Liver (tissue), 3 donors: ENCODE data around the gene RBFOX1.

Experiments used
- GABPA ChIP-seq, 2 donors: IDR thresholded peaks in 1 of 2; conservative IDR thresholded peaks in 1 of 2; 2 replicates each; pipeline ENCODE4 v1.6.1; 2016; ENCODE audit warnings: antibody characterized with exemption in 2 of 2, mild to moderate bottlenecking in 1 of 2, moderate library complexity in 1 of 2
- JUND ChIP-seq, 2 donors: IDR thresholded peaks; 2 replicates each; pipeline ENCODE4 v1.6.1; 2016; ENCODE audit warnings: antibody characterized with exemption in 2 of 2
- NR2F2 ChIP-seq: IDR thresholded peaks from 2 replicates; pipeline ENCODE4 v1.6.1; 2016; ENCODE audit warnings: antibody characterized with exemption
- RAD21 ChIP-seq, 2 donors: IDR thresholded peaks; 2 replicates each; pipeline ENCODE4 v1.6.1; 2016; ENCODE audit warnings: antibody characterized with exemption in 2 of 2, mild to moderate bottlenecking in 2 of 2
- SP1 ChIP-seq: IDR thresholded peaks from 2 replicates; pipeline ENCODE4 v1.6.1; 2018; ENCODE audit warnings: antibody characterized with exemption, mild to moderate bottlenecking
- TAF1 ChIP-seq: conservative IDR thresholded peaks from 2 replicates; pipeline ENCODE4 v1.6.1; 2016; ENCODE audit warnings: antibody characterized with exemption, mild to moderate bottlenecking
- YY1 ChIP-seq: IDR thresholded peaks from 2 replicates; pipeline ENCODE4 v1.6.1; 2016; ENCODE audit warnings: antibody characterized with exemption, mild to moderate bottlenecking
- TF ChIP-seq, protein P1 (sequence below): fragments of 150-350 bp; IDR thresholded peaks from 2 replicates; pipeline ENCODE4 v1.5.1; 2017; ENCODE audit warnings: improper control_type of control experiment, low read depth, low read length; ENCODE audit not compliant: missing input control
- TF ChIP-seq, protein P2 (sequence below): IDR thresholded peaks from 2 replicates; pipeline ENCODE4 v1.6.1; 2016; ENCODE audit warnings: antibody characterized with exemption
- TF ChIP-seq, protein P3 (sequence below): IDR thresholded peaks from 2 replicates; pipeline ENCODE4 v1.6.1; 2016; ENCODE audit warnings: antibody characterized with exemption, mild to moderate bottlenecking
- donor health status: healthy.
- donor health status: healthy.

DNA sequence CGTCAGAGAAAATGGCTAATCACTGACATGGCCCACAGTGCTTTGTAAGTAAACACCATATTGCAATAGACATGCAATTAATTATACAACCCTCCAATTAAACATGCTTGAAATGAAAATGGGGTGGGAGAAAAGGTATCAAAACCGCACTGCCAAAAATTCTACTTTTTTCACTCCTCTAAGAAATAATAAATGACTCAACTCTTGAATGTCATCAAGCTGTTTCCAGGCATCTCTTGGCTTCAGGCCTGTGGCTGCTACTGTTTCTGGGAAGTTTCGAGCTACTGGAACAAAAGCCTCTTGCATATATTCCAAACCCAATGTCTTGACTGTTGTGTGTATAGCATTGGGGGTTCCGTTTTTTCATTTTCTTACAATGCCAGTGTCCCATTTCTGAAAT, 412.6 kb downstream of the RBFOX1 start:
- TF ChIP-seq, protein P1, sequence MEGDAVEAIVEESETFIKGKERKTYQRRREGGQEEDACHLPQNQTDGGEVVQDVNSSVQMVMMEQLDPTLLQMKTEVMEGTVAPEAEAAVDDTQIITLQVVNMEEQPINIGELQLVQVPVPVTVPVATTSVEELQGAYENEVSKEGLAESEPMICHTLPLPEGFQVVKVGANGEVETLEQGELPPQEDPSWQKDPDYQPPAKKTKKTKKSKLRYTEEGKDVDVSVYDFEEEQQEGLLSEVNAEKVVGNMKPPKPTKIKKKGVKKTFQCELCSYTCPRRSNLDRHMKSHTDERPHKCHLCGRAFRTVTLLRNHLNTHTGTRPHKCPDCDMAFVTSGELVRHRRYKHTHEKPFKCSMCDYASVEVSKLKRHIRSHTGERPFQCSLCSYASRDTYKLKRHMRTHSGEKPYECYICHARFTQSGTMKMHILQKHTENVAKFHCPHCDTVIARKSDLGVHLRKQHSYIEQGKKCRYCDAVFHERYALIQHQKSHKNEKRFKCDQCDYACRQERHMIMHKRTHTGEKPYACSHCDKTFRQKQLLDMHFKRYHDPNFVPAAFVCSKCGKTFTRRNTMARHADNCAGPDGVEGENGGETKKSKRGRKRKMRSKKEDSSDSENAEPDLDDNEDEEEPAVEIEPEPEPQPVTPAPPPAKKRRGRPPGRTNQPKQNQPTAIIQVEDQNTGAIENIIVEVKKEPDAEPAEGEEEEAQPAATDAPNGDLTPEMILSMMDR = no peak
- TF ChIP-seq, protein P2, sequence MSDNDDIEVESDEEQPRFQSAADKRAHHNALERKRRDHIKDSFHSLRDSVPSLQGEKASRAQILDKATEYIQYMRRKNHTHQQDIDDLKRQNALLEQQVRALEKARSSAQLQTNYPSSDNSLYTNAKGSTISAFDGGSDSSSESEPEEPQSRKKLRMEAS = no peak
- no peak for TF ChIP-seq TAF1
- no peak for TF ChIP-seq GABPA (IDR thresholded peaks at IDR 0.05 in 1 of 2, conservative IDR thresholded peaks at IDR 0.05 in 1 of 2)
- TF ChIP-seq YY1 = no peak
- no peak for TF ChIP-seq RAD21 (IDR thresholded peaks at IDR 0.05)
- TF ChIP-seq SP1 = no peak
- no peak for TF ChIP-seq NR2F2
- TF ChIP-seq, protein P3, sequence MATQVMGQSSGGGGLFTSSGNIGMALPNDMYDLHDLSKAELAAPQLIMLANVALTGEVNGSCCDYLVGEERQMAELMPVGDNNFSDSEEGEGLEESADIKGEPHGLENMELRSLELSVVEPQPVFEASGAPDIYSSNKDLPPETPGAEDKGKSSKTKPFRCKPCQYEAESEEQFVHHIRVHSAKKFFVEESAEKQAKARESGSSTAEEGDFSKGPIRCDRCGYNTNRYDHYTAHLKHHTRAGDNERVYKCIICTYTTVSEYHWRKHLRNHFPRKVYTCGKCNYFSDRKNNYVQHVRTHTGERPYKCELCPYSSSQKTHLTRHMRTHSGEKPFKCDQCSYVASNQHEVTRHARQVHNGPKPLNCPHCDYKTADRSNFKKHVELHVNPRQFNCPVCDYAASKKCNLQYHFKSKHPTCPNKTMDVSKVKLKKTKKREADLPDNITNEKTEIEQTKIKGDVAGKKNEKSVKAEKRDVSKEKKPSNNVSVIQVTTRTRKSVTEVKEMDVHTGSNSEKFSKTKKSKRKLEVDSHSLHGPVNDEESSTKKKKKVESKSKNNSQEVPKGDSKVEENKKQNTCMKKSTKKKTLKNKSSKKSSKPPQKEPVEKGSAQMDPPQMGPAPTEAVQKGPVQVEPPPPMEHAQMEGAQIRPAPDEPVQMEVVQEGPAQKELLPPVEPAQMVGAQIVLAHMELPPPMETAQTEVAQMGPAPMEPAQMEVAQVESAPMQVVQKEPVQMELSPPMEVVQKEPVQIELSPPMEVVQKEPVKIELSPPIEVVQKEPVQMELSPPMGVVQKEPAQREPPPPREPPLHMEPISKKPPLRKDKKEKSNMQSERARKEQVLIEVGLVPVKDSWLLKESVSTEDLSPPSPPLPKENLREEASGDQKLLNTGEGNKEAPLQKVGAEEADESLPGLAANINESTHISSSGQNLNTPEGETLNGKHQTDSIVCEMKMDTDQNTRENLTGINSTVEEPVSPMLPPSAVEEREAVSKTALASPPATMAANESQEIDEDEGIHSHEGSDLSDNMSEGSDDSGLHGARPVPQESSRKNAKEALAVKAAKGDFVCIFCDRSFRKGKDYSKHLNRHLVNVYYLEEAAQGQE = no peak
- no peak for TF ChIP-seq JUND (IDR thresholded peaks at IDR 0.05)
